ENCODE data around the gene RNF224. TPM values are rescaled to one million over a fixed set of nuclear protein-coding genes. Genes with fewer than 3 reads are reported as not detected.

Gene RNF224
- polyA plus RNA-seq, 1 donor = 13.1 TPM

GRCh38 chr9:137192448-137192780 lies 34.9 kb upstream of the RNF224 start:
- DNase-seq = no peak

GRCh38 chr9:137192859-137193258 lies 34.4 kb upstream of the RNF224 start:
- DNase-seq = no peak

- DNase-seq = no peak
Measured at GRCh38 chr9:137193771-137194170, 33.5 kb upstream of the RNF224 start.

- no peak for DNase-seq
Measured at GRCh38 chr9:137194388-137194787, 32.9 kb upstream of the RNF224 start.

- DNase-seq = no peak
Measured at GRCh38 chr9:137194909-137195308, 32.4 kb upstream of the RNF224 start.

- DNase-seq = no peak
Measured at GRCh38 chr9:137195525-137196220, 31.6 kb upstream of the RNF224 start.

- DNase-seq = no peak
Measured at GRCh38 chr9:137198051-137198901, 29.0 kb upstream of the RNF224 start.

- no peak for DNase-seq
Measured at GRCh38 chr9:137198902-137199283, 28.4 kb upstream of the RNF224 start.

GRCh38 chr9:137199411-137200121 lies 27.7 kb upstream of the RNF224 start:
- DNase-seq = no peak

- peak; percentile 99 for DNase-seq
Measured at GRCh38 chr9:137200311-137201204, 26.7 kb upstream of the RNF224 start, which contains the start of gene TPRN. TPRN (minus strand) TSS chr9:137200741; CDS start chr9:137200711, 30 bp downstream.

- no peak for DNase-seq
Measured at GRCh38 chr9:137201205-137201868, 26.0 kb upstream of the RNF224 start.

- DNase-seq = no peak
Measured at GRCh38 chr9:137202966-137203365, 24.3 kb upstream of the RNF224 start.

- no peak for DNase-seq
Measured at GRCh38 chr9:137204731-137205125, 22.6 kb upstream of the RNF224 start.

- DNase-seq = peak; percentile 88
Measured at GRCh38 chr9:137205126-137206069, 21.9 kb upstream of the RNF224 start, which contains the start of the genes NDOR1 and TMEM203. NDOR1 (plus strand) TSS chr9:137205700; CDS start chr9:137205778, 78 bp downstream. TMEM203 (minus strand) TSS chr9:137205648; CDS start chr9:137205414, 234 bp downstream.

GRCh38 chr9:137206602-137207001 lies 20.7 kb upstream of the RNF224 start:
- DNase-seq = no peak

- DNase-seq = no peak
Measured at GRCh38 chr9:137211532-137211931, 15.8 kb upstream of the RNF224 start.

GRCh38 chr9:137212520-137212919 lies 14.8 kb upstream of the RNF224 start:
- DNase-seq = no peak

GRCh38 chr9:137213160-137214060 lies 13.9 kb upstream of the RNF224 start:
- DNase-seq = no peak

- DNase-seq = no peak
Measured at GRCh38 chr9:137214620-137215019, 12.7 kb upstream of the RNF224 start.

All from left kidney (tissue), 2 donors.